HepG2 (cell line): ENCODE results near the gene ARRDC4. TPM values are rescaled to one million over a fixed set of nuclear protein-coding genes. Genes with fewer than 3 reads are reported as not detected.

ENCODE experiments used
- AKAP8 ChIP-seq: sonication (generic); formaldehyde crosslinking; IDR thresholded peaks from 2 replicates; pipeline ENCODE4 v1.5.1; 2020; ENCODE audit warnings: mild to moderate bottlenecking, missing genetic modification reagents
- EED ChIP-seq: sonication (generic); formaldehyde crosslinking; IDR thresholded peaks from 2 replicates; pipeline ENCODE4 v1.5.0; 2020; ENCODE audit warnings: mild to moderate bottlenecking, missing genetic modification reagents
- HNRNPH1 ChIP-seq: fragments of 200-400 bp; formaldehyde crosslinking; optimal IDR thresholded peaks from 2 replicates; pipeline ENCODE3; 2017; ENCODE audit warnings: mild to moderate bottlenecking, low read depth, low read length
- KMT2B ChIP-seq: IDR thresholded peaks from 2 replicates; pipeline ENCODE4 v1.6.1; 2016; ENCODE audit warnings: missing genetic modification reagents, missing compliant biosample characterization
- NFIB ChIP-seq: sonication (generic); formaldehyde crosslinking; IDR thresholded peaks from 2 replicates; pipeline ENCODE4 v1.9.0; 2021; ENCODE audit warnings: missing genetic modification reagents, mild to moderate bottlenecking, borderline replicate concordance
- PHB2 ChIP-seq: fragments of 450-650 bp; IDR thresholded peaks from 2 replicates; pipeline ENCODE4 v1.6.1; 2018; ENCODE audit not compliant: partially characterized antibody
- SMAD9 ChIP-seq: sonication (generic); formaldehyde crosslinking; IDR thresholded peaks from 2 replicates; pipeline ENCODE4 v1.5.1; 2020; ENCODE audit warnings: mild to moderate bottlenecking, missing genetic modification reagents
- TGIF2 ChIP-seq: IDR thresholded peaks from 2 replicates; pipeline ENCODE4 v1.6.1; 2016; ENCODE audit warnings: control low read depth, missing compliant biosample characterization
- ZBTB33 ChIP-seq: sonication (generic); formaldehyde crosslinking; IDR thresholded peaks from 2 replicates; pipeline ENCODE4 v1.4.0; 2020; ENCODE audit warnings: missing genetic modification reagents
- ZNF318 ChIP-seq: sonication (generic); formaldehyde crosslinking; IDR thresholded peaks from 2 replicates; pipeline ENCODE4 v1.4.0; 2020; ENCODE audit warnings: mild to moderate bottlenecking, missing genetic modification reagents
- ZNF326 ChIP-seq: sonication (generic); formaldehyde crosslinking; IDR thresholded peaks from 2 replicates; pipeline ENCODE4 v1.4.0; 2020; ENCODE audit warnings: missing genetic modification reagents, borderline replicate concordance
- ZNF543 ChIP-seq: sonication (generic); formaldehyde crosslinking; IDR thresholded peaks from 2 replicates; pipeline ENCODE4 v1.4.0; 2020; ENCODE audit warnings: mild to moderate bottlenecking, missing genetic modification reagents
- ZNF850 ChIP-seq: sonication (generic); formaldehyde crosslinking; conservative IDR thresholded peaks from 2 replicates; pipeline ENCODE4 v1.9.0; 2021; ENCODE audit warnings: mild to moderate bottlenecking, missing genetic modification reagents
- ZNF891 ChIP-seq: sonication (generic); formaldehyde crosslinking; IDR thresholded peaks from 2 replicates; pipeline ENCODE4 v1.5.0; 2020; ENCODE audit warnings: mild to moderate bottlenecking, missing genetic modification reagents
- polyA plus RNA-seq, 8 experiments: library from polyadenylated mRNA; depleted of rRNA in 3 of 8; stranded (reverse) in 7 of 8; unstranded in 1 of 8; fragments of >200 nt; fragmentation: Illumina TruSeq in 4 of 8; extraction: Trizol in 4 of 8; gene quantifications; 2 replicates each; pipeline versions ENCODE4 v1.2.1 to v1.2.3, GENCODE V29; 2011 to 2016; ENCODE audit warnings: low read depth in 4 of 8, missing spikeins in 1 of 8, mixed read lengths in 1 of 8; ENCODE audit not compliant: insufficient read depth in 1 of 8
- total RNA-seq, 5 experiments: library from RNA; depleted of rRNA; stranded (reverse); fragments of >200 nt; fragmentation: Illumina TruSeq; extraction: Trizol; gene quantifications; 2 replicates each; pipeline ENCODE4 v1.2.3, GENCODE V29; 2016; ENCODE audit warnings: low read depth in 1 of 5
- TF ChIP-seq, protein P1 (sequence below): sonication (generic); formaldehyde crosslinking; IDR thresholded peaks from 2 replicates; pipeline ENCODE4 v1.4.0; 2020; ENCODE audit warnings: mild to moderate bottlenecking, missing genetic modification reagents
- TF ChIP-seq, protein P2 (sequence below): sonication (generic); formaldehyde crosslinking; IDR thresholded peaks from 2 replicates; pipeline ENCODE4 v1.4.0; 2020; ENCODE audit warnings: missing genetic modification reagents

Gene ARRDC4
- total and polyA plus RNA-seq, 2 of the 13 experiments (the other 11 are each of a cell fraction or from before 2014, with no cell fraction given) = 1.5 to 2.5 TPM

DNA sequence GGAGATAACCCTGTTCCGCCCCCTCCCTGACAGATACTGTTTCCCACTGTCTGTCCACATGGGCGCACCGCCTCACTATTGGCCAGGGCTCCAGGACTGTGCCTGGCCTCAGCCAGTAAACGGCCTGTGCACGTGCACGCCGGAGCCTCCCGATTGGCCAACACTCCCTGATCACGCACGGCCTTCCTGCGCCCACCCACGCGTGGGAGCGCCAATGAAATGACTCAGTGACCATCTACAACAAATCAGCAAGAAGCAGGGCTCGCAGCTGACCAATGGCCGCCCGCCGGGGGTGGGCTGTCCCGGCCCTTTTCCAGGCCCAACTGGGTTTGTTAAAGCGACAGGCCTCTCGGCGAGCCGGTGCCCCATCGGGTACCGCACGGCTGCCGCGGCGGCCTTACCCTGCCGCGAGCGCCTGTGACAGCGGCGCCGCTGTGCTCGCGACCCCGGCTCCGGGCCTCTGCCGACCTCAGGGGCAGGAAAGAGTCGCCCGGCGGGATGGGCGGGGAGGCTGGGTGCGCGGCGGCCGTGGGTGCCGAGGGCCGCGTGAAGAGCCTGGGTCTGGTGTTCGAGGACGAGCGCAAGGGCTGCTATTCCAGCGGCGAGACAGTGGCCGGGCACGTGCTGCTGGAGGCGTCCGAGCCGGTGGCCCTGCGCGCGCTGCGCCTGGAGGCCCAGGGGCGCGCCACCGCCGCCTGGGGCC is at the start of gene ARRDC4 (continued):
- no peak for TF ChIP-seq ZNF318 (CRISPR knock-in tag)
- TF ChIP-seq ZNF543 (CRISPR knock-in tag) = no peak
- TF ChIP-seq ZBTB33 (CRISPR knock-in tag) = no peak
- TF ChIP-seq, protein P1, sequence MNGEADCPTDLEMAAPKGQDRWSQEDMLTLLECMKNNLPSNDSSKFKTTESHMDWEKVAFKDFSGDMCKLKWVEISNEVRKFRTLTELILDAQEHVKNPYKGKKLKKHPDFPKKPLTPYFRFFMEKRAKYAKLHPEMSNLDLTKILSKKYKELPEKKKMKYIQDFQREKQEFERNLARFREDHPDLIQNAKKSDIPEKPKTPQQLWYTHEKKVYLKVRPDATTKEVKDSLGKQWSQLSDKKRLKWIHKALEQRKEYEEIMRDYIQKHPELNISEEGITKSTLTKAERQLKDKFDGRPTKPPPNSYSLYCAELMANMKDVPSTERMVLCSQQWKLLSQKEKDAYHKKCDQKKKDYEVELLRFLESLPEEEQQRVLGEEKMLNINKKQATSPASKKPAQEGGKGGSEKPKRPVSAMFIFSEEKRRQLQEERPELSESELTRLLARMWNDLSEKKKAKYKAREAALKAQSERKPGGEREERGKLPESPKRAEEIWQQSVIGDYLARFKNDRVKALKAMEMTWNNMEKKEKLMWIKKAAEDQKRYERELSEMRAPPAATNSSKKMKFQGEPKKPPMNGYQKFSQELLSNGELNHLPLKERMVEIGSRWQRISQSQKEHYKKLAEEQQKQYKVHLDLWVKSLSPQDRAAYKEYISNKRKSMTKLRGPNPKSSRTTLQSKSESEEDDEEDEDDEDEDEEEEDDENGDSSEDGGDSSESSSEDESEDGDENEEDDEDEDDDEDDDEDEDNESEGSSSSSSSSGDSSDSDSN = no peak; the same call in 1 of the 2 replicates
- TF ChIP-seq, protein P2, sequence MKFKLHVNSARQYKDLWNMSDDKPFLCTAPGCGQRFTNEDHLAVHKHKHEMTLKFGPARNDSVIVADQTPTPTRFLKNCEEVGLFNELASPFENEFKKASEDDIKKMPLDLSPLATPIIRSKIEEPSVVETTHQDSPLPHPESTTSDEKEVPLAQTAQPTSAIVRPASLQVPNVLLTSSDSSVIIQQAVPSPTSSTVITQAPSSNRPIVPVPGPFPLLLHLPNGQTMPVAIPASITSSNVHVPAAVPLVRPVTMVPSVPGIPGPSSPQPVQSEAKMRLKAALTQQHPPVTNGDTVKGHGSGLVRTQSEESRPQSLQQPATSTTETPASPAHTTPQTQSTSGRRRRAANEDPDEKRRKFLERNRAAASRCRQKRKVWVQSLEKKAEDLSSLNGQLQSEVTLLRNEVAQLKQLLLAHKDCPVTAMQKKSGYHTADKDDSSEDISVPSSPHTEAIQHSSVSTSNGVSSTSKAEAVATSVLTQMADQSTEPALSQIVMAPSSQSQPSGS (CRISPR knock-in tag) = no peak
- TF ChIP-seq ZNF326 (CRISPR knock-in tag) = no peak
- TF ChIP-seq NFIB (CRISPR knock-in tag) = no peak
- no peak for TF ChIP-seq HNRNPH1
- TF ChIP-seq ZNF891 (CRISPR knock-in tag) = no peak
- TF ChIP-seq TGIF2 (CRISPR knock-in tag) = peak; percentile 63
- peak; percentile 60; the same call in 1 of the 2 replicates for TF ChIP-seq KMT2B (CRISPR knock-in tag)
- 0 out of 2 replicates have a peak, but pooled peaks have one; percentile 17 for TF ChIP-seq EED (CRISPR knock-in tag)
- TF ChIP-seq SMAD9 (CRISPR knock-in tag) = no peak
- TF ChIP-seq ZNF850 = no peak
- no peak for TF ChIP-seq AKAP8
- no peak for TF ChIP-seq PHB2
